ENCODE measurements around the gene CNTNAP4. TPM values are rescaled to one million over a fixed set of nuclear protein-coding genes. Genes with fewer than 3 reads are reported as not detected.

The CNTNAP4 gene
- total and polyA plus RNA-seq, 10 donors = 0.23 TPM; not detected in 9

- H3K4me1 ChIP-seq = no peaks in the 10 kb centered on the region
- no peak overlapping the region for H3K4me3 ChIP-seq
- DNase-seq = no peak
- H3K27me3 ChIP-seq (replicated peaks in 1 of 7) = no peaks in the 10 kb centered on the region
- H3K9me3 ChIP-seq = no peaks in the 10 kb centered on the region
- intact Hi-C loops (cut with DNase I; ENCODE audit: low total_unique reads) = no loop called here
- no peaks in the 10 kb centered on the region for H3K36me3 ChIP-seq
- whole genome bisulfite sequencing, 5 donors = 59 to 81% (median 72%) methylated on average over 2 of the region's 2 CpGs
- TF ChIP-seq POLR2AphosphoS5 (IDR thresholded peaks at IDR 0.05) = no peak
- no peak for TF ChIP-seq CTCF (IDR thresholded peaks at IDR 0.05 in 8 of 11, conservative IDR thresholded peaks at IDR 0.05 in 3 of 11)
- no peak for TF ChIP-seq POLR2A (IDR thresholded peaks at IDR 0.05)
- H3K27ac ChIP-seq = no peak overlapping the region
These were observed 306.7 kb downstream of the CNTNAP4 start for GRCh38 chr16:76583945-76584344.

GRCh38 chr16:76598498-76598897, 321.3 kb downstream of the CNTNAP4 start:
- Histone ChIP-seq H3K27me3 (replicated peaks in 1 of 7) (no peaks in the 10 kb centered on the region), H3K4me3 (no peak overlapping the region), H3K27ac (no peak overlapping the region), H3K9me3 (peaks cover 0 to 3% (median 0%) of the 10 kb centered on the region in 8 donors), H3K4me1 (no peaks in the 10 kb centered on the region), H3K36me3 (no peaks in the 10 kb centered on the region)
- 82 to 92% (median 89%) methylated on average over 7 of the region's 7 CpGs for WGBS, 5 donors
- intact Hi-C loops (cut with DNase I; ENCODE audit: low total_unique reads) = no loop called here
- no peak for DNase-seq
- no peak for TF ChIP-seq POLR2AphosphoS5 (IDR thresholded peaks at IDR 0.05)
- no peak for TF ChIP-seq CTCF (IDR thresholded peaks at IDR 0.05 in 8 of 11, conservative IDR thresholded peaks at IDR 0.05 in 3 of 11)
- TF ChIP-seq POLR2A (IDR thresholded peaks at IDR 0.05) = no peak

DNA sequence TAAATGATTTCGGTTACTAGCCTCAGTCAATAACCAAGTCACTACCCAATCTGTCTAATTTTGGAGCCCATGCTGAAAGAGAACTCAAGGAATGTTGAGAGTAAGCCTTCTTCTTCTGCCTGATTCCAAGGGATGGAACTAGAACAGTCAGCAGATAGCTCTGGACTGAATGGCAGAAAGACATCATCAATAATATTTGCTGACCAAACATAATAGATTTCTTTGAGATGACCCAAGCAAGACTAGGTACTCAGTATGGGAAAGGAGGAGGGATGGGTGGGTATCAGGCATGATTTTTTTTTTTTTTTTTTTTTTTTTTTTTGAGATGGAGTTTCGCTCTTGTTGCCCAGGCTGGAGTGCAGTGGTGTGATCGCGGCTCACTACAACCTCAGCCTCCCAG, 330.1 kb downstream of the CNTNAP4 start:
- WGBS, 5 donors = 92 to 96% (median 94%) methylated on average over 4 of the region's 4 CpGs
- intact Hi-C loops (cut with DNase I; ENCODE audit: low total_unique reads) = no loop called here
- DNase-seq = no peak

More for the DNA sequence above, 330.1 kb downstream of the CNTNAP4 start:
- Histone ChIP-seq H3K4me3 (no peak overlapping the region), H3K36me3 (no peaks in the 10 kb centered on the region), H3K4me1 (no peaks in the 10 kb centered on the region), H3K9me3 (peaks cover 0 to 12% (median 3%) of the 10 kb centered on the region in 8 donors), H3K27ac (no peak overlapping the region), H3K27me3 (replicated peaks in 1 of 7) (no peaks in the 10 kb centered on the region)
- TF ChIP-seq POLR2AphosphoS5 (IDR thresholded peaks at IDR 0.05) (no peak), CTCF (IDR thresholded peaks at IDR 0.05 in 8 of 11, conservative IDR thresholded peaks at IDR 0.05 in 3 of 11) (no peak)

Small RNA genes within 50 kb of the gene (small RNA-seq; reads per million reads assigned to genes)
- gene RF00133 (0 reads per million in 4 donors), gene RN7SKP233 (0 reads per million in 4 donors)

Measured in spleen (tissue), 11 donors.